Panc1 (cell line): Measurements from ENCODE around the gene D2HGDH. TPM values are rescaled to one million over a fixed set of nuclear protein-coding genes. Genes with fewer than 3 reads are reported as not detected.

Experiments used
- ATAC-seq: fragments of 200-7000 bp; cut with Tn5 transposase; 2 replicates; pipeline ENCODE4 v1.9.1; 2020; ENCODE audit warnings: mild to moderate bottlenecking, moderate library complexity
- BruUV-seq: library from RNA; stranded (reverse); fragments of 400-500 nt; replicated peaks from 2 replicates; lab custom pipeline; 2021; lab: Mats Ljungman, UMichigan
- CTCF ChIA-PET: fragments of 300-600 bp; sonication (Branson Sonifier 250); formaldehyde crosslinking; loops from one replicate; lab custom pipeline; 2022; ENCODE audit warnings: antibody characterized with exemption; lab: Charles Lee
- POLR2A ChIA-PET: fragments of 300-600 bp; sonication (Branson Sonifier 250); formaldehyde crosslinking; loops from one replicate; lab custom pipeline; 2022; ENCODE audit warnings: antibody characterized with exemption; lab: Charles Lee
- DNase-seq: peaks from one replicate; pipeline ENCODE4 v3.0.0-alpha.2; 2010; ENCODE audit warnings: low read depth, low spot score
- H3K27ac ChIP-seq: 2 replicates; pipeline ENCODE4 v1.5.1; 2011; ENCODE audit warnings: mild to moderate bottlenecking, low read length, inconsistent platforms
- H3K27me3 ChIP-seq: fragments of 200-500 bp; sonication (Bioruptor generic); 2 replicates; pipeline ENCODE4 v1.6.0; 2014; ENCODE audit warnings: low read length, inconsistent platforms; ENCODE audit not compliant: control insufficient read depth, insufficient read depth
- H3K36me3 ChIP-seq: fragments of 200-500 bp; sonication (Bioruptor generic); 2 replicates; pipeline ENCODE4 v1.5.1; 2014; ENCODE audit warnings: inconsistent platforms, mild to moderate bottlenecking, low read length, moderate library complexity; ENCODE audit not compliant: control insufficient read depth, insufficient read depth
- H3K4me1 ChIP-seq: 2 replicates; pipeline ENCODE4 v1.5.1; 2011; ENCODE audit warnings: inconsistent platforms, mild to moderate bottlenecking, low read length, moderate library complexity; ENCODE audit not compliant: control insufficient read depth, insufficient read depth
- H3K4me3 ChIP-seq, 2 experiments: 2 replicates each; pipeline ENCODE4 v1.5.1; 2011 to 2012; ENCODE audit warnings: low read depth in 2 of 2, low read length in 2 of 2, mild to moderate bottlenecking in 2 of 2, inconsistent platforms in 1 of 2, moderate library complexity in 1 of 2
- H3K9me3 ChIP-seq: fragments of 200-500 bp; sonication (Bioruptor generic); 2 replicates; pipeline ENCODE4 v1.5.1; 2014; ENCODE audit warnings: low read depth, mild to moderate bottlenecking, inconsistent platforms, low read length, moderate library complexity; ENCODE audit not compliant: control insufficient read depth, insufficient read depth
- CTCF ChIP-seq: fragments of 450-650 bp; IDR thresholded peaks from 2 replicates; pipeline ENCODE4 v1.5.1; 2017; ENCODE audit warnings: mild to moderate bottlenecking
- POLR2AphosphoS5 ChIP-seq: IDR thresholded peaks from 2 replicates; pipeline ENCODE4 v1.6.1; 2012; ENCODE audit warnings: mild to moderate bottlenecking, low read depth, low read length, moderate library complexity
- REST ChIP-seq, 2 experiments: IDR thresholded peaks; 2 replicates each; pipeline ENCODE4 v1.6.1; 2011 to 2012; ENCODE audit warnings: low read depth in 2 of 2, control low read depth in 1 of 2, low read length in 1 of 2, mild to moderate bottlenecking in 1 of 2, moderate library complexity in 1 of 2; ENCODE audit not compliant: insufficient read depth in 1 of 2
- SIN3A ChIP-seq: IDR thresholded peaks from 2 replicates; pipeline ENCODE4 v1.6.1; 2012; ENCODE audit warnings: low read depth, mild to moderate bottlenecking, low read length, moderate library complexity, borderline replicate concordance; ENCODE audit not compliant: insufficient read depth
- TCF7L2 ChIP-seq: IDR thresholded peaks from 2 replicates; pipeline ENCODE4 v1.6.1; 2011; ENCODE audit warnings: mild to moderate bottlenecking, low read depth, low read length, inconsistent platforms
- in situ Hi-C: cut with HindIII; loops from 2 replicates; pipeline ENCODE4 v1.10.0; 2016; ENCODE audit warnings: low sequenced_read_pairs, low pct_unique_long_range_greater_than_20kb
- intact Hi-C: fragments of 100-400 bp; cut with micrococcal nuclease; formaldehyde crosslinking; loops from one replicate; pipeline ENCODE4 v1.10.0; 2022; ENCODE audit not compliant: unreplicated experiment
- total RNA-seq: library from RNA; stranded (reverse); gene quantifications from one replicate; pipeline ENCODE4 v1.2.1, GENCODE V29; 2021; ENCODE audit not compliant: unreplicated experiment

The D2HGDH gene
- total RNA-seq, 1 experiment from 2014 or later, result 53.0 TPM

DNA sequence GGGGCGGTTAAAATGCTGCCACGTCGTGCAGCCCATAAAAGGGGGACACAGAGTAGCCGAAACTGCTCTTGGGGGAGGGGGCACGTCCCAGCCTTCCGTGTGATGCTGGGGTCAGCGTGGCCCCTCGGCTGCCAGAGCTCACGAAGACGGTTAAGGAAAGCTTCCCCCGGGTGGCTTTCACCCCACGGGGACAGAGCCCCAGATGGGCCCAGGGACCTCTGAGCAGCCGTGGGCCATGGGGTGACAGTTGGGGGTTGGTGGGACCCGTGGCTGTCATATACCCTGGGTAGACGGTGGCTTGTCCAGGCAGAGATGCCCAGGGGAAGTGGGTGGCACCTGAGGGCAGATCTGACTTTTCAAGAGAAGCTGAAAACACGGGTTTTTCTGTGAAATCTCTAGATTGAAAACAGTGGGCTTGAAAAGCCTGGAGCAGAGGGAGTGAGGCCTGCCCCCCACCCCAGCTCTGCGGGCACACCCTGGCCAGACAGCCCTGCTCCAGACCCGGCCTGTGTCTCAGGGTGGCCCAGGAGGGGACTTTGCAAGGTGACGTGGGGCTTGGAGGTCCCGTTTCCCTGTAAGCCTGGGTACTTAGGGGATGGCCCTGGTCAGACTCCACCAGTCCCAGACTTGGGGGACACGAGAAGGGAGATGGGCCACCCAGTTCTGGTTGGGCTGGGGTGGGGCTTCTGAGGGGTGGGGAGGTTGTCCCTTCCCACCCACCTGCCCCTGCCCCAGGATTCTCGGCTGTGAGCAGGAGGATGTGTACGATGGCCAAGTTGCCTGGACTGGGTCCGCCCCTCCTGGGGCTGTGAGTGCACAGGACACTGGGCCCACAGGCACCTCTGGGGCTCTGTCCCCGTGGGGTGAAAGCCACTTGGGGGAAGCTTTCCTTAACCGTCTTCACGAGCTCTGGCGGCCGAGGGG lies 75.2 kb downstream of the D2HGDH start:
- Histone ChIP-seq H3K4me1 (peaks cover 15% of the 10 kb centered on the region), H3K27ac (peak overlapping the region; percentile 88), H3K36me3 (no peaks in the 10 kb centered on the region), H3K4me3 (peak overlapping the region; percentile 25 to 37), H3K9me3 (no peaks in the 10 kb centered on the region), H3K27me3 (no peaks in the 10 kb centered on the region)
- CTCF ChIA-PET, result no interaction called here
- POLR2A ChIA-PET, result interaction anchor here (0.7 kb wide), 1 partner anchor 228 kb away, joined by 3 read pairs; no protein-coding TSS in a partner anchor
- DNase-seq (no peak), ATAC-seq (peak; percentile 12; the same call in 1 of the 2 replicates)
- BruUV-seq, result no TSS peak
- TF ChIP-seq SIN3A, result no peak
- no peak for TF ChIP-seq CTCF
- TF ChIP-seq TCF7L2, result no peak
- in situ Hi-C loops (no loop called here), intact Hi-C loops (no loop called here)

- TF ChIP-seq TCF7L2 (no peak), REST (IDR thresholded peaks at IDR 0.05; ENCODE audit: insufficient read depth in 1 of 2, low read depth in 2 of 2, low read length in 1 of 2) (no peak), SIN3A (no peak), CTCF (no peak), POLR2AphosphoS5 (no peak)
- CTCF ChIA-PET, result no interaction called here
- in situ Hi-C loops (no loop called here), intact Hi-C loops (no loop called here)
- Histone ChIP-seq H3K4me1 (peaks cover 13% of the 10 kb centered on the region), H3K9me3 (no peaks in the 10 kb centered on the region), H3K4me3 (no peak overlapping the region), H3K27me3 (no peaks in the 10 kb centered on the region), H3K27ac (no peak overlapping the region), H3K36me3 (no peaks in the 10 kb centered on the region)
- ATAC-seq (peak; percentile 37; the same call in 1 of the 2 replicates), DNase-seq (no peak)
- BruUV-seq, result no TSS peak
- POLR2A ChIA-PET, result interaction anchor here (0.7 kb wide), 1 partner anchor 228 kb away, joined by 3 read pairs; no protein-coding TSS in a partner anchor
Observed at GRCh38 chr2:241810307-241811200, 76.1 kb downstream of the D2HGDH start.
